ENCODE results near the gene UBTD2. TPM values are rescaled to one million over a fixed set of nuclear protein-coding genes. Genes with fewer than 3 reads are reported as not detected.
A peak's percentile ranks its signal among the peaks of the same experiment; 100 is the strongest.

UBTD2 gene
- total and polyA plus RNA-seq, 2 of the 4 experiments (the other 2 are of a cell fraction), result 11.2 to 20.6 TPM

GRCh38 chr5:172235827-172236736 is 47.5 kb downstream of the UBTD2 start:
- Histone ChIP-seq H2AK9ac (replicated peaks; ENCODE audit: low read depth, low read length, poor library complexity) (no peak overlapping the region), H3K27ac (ENCODE audit: insufficient read depth, low read length) (no peak overlapping the region), H2AFZ (replicated peaks; ENCODE audit: low read length, poor library complexity) (no peak overlapping the region), H3K4ac (ENCODE audit: low read depth, low read length) (no peak overlapping the region), H3K4me3 (ENCODE audit: insufficient read depth, low read depth, low read length) (no peak overlapping the region), H3K23ac (ENCODE audit: low read depth, low read length) (0 out of 2 replicates have a peak overlapping the region, but pooled peaks have one; percentile 7), H3K36me3 (ENCODE audit: control insufficient read depth, insufficient read depth, low read length) (peaks cover 9% of the 10 kb centered on the region), H4K5ac (ENCODE audit: low read depth, low read length) (no peak overlapping the region), H3K56ac (ENCODE audit: extremely low read depth, insufficient read depth, low read length) (no peak overlapping the region), H3K4me1 (ENCODE audit: control insufficient read depth, insufficient read depth, low read length) (peaks cover 11% of the 10 kb centered on the region), H3K9me1 (ENCODE audit: insufficient read depth, low read length) (peaks cover 7% of the 10 kb centered on the region; the same call in 1 of the 2 replicates), H2BK20ac (ENCODE audit: low read depth, low read length) (no peak overlapping the region), H3K14ac (replicated peaks; ENCODE audit: low read depth, low read length) (no peak overlapping the region), H4K20me1 (ENCODE audit: insufficient read depth, low read length) (peaks cover 30% of the 10 kb centered on the region; the same call in 1 of the 2 replicates), H3K9me3 (ENCODE audit: control insufficient read depth, insufficient read depth, low read length) (no peaks in the 10 kb centered on the region), H4K91ac (ENCODE audit: insufficient read depth, low read depth, low read length) (no peak overlapping the region), H2BK120ac (ENCODE audit: low read depth, low read length) (no peak overlapping the region), H3K18ac (ENCODE audit: low read depth, low read length) (no peak overlapping the region), H2BK15ac (ENCODE audit: low read depth, low read length) (no peak overlapping the region), H3K9ac (ENCODE audit: low read depth, low read length) (no peak overlapping the region), H2AK5ac (ENCODE audit: low read depth, low read length) (no peak overlapping the region), H3K4me2 (ENCODE audit: low read depth, low read length) (no peak overlapping the region), H3K79me1 (ENCODE audit: low read depth in 1 of 2, low read length in 2 of 2) (peaks cover 20 to 59% of the 10 kb centered on the region in 2 experiments), H3K27me3 (ENCODE audit: control insufficient read depth, insufficient read depth, low read length) (no peaks in the 10 kb centered on the region), H2BK5ac (ENCODE audit: low read depth, low read length, poor library complexity, severe bottlenecking) (no peak overlapping the region), H4K8ac (ENCODE audit: low read depth in 2 of 2, low read length in 2 of 2) (no peak overlapping the region)
- CTCF ChIA-PET, result interaction anchor here (1.0 kb wide), 1 partner anchor 15 kb away, joined by 3 read pairs; no protein-coding TSS in a partner anchor
- DNase-seq, result peak; percentile 36
- ATAC-seq (ENCODE audit: low read depth), result peak; percentile 61
- WGBS, 2 experiments (ENCODE audit: extremely low coverage in 2 of 2, insufficient read length in 1 of 2), result 100% methylated on average over 1 of the region's 3 CpGs; no CpG with 5 or more reads in 1 of the 2 experiments
- POLR2A ChIA-PET (ENCODE audit: unreplicated experiment), result no interaction called here
- BruUV-seq (replicated peaks), result no TSS peak
- TF ChIP-seq BHLHE40 (IDR thresholded peaks at IDR 0.05; ENCODE audit: low read depth, low read length) (no peak), CEBPB (IDR thresholded peaks at IDR 0.05; ENCODE audit: low read depth, low read length) (peak; percentile 54; the same call in 1 of the 2 replicates)
- dilution Hi-C loops (cut with HindIII; ENCODE audit: low sequenced_read_pairs, unreplicated experiment), result no loop called here
- intact Hi-C loops (cut with micrococcal nuclease), result loop anchor here (5.0 kb wide), 1 partner anchor 41 kb away; no protein-coding TSS in a partner anchor
- in situ Hi-C loops (cut with MboI; ENCODE audit: low sequenced_read_pairs), result no loop called here
